GM18870 (cell line): ENCODE data around the gene SAMD4A.

Experiments used
- ATAC-seq: cut with Tn5 transposase; IDR thresholded peaks from one replicate; pipeline ENCODE4 v1.9.1; 2021; ENCODE audit warnings: moderate library complexity; ENCODE audit not compliant: unreplicated experiment

Gene SAMD4A

GRCh38 chr14:54675236-54676128 lies 108.6 kb downstream of the SAMD4A start:
- ATAC-seq, result no peak

- no peak for ATAC-seq
Observed at GRCh38 chr14:54676812-54677708, 110.1 kb downstream of the SAMD4A start.

DNA sequence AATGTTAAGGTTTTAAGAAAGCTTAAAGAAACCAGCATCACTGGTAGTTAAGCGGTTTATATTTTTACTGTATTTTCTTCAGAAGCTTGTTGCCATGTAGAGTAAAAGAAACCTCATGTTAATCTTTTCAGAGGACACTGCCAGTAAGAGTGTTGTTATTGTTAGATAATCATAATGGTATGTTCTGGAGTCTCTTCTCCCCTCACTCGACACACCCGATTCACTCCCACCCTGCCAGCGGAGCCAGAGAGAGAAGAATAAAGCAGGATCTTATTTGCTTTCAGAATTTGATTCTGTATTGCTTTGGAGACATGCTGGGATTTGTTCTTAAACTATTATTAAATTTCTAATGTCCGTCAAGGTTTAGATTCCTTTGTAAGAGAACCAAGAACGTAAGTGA lies 113.7 kb downstream of the SAMD4A start:
- ATAC-seq, result no peak

GRCh38 chr14:54681811-54682261 lies 114.9 kb downstream of the SAMD4A start:
- no peak for ATAC-seq

DNA sequence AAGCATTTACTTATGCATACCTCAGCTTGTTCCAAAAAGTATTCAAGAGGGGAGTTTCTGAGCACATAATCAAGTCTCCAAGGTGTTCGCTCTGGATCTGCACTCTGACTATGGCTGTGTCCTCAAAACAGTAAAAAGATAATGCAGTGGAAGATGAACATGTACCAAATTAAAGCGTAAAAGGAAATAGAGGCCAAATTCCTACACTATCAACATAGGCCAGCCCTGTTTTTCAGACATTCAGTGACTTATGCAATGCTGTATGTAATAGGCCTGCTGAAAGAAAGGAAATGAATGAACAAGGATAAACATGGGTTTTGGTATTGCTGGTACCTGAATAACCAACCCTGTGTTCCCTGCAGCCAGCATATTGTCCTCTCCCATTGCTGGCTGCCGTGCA lies 115.7 kb downstream of the SAMD4A start:
- ATAC-seq, result no peak

- no peak for ATAC-seq
Observed at GRCh38 chr14:54683882-54684794, 117.2 kb downstream of the SAMD4A start.

DNA sequence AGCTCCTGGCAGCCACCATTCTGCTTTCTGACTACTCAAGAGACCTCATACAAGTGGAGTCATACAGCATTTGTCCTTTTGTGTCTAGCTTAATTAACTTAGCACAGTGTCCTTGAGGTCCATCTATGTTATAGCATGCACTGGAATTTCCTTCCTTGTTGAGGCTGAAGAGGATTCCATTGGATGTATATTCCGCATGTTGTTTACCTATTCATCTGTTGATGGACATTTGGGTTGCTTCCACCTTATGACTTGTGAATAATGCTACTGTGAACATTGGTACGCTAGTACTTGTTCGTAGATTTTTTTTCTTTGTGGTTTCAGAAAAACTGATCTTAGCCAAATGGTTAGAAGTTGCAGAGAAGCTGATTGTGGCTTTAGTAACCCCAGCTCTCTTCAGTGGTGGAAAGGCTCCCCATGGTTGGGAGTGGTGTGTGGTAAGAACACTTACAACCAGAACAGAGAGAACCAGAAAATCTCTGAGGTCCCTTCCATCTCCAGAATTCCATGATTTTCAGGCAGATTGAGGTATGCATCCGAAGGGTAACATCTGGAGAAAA lies 118.4 kb downstream of the SAMD4A start:
- no peak for ATAC-seq

DNA sequence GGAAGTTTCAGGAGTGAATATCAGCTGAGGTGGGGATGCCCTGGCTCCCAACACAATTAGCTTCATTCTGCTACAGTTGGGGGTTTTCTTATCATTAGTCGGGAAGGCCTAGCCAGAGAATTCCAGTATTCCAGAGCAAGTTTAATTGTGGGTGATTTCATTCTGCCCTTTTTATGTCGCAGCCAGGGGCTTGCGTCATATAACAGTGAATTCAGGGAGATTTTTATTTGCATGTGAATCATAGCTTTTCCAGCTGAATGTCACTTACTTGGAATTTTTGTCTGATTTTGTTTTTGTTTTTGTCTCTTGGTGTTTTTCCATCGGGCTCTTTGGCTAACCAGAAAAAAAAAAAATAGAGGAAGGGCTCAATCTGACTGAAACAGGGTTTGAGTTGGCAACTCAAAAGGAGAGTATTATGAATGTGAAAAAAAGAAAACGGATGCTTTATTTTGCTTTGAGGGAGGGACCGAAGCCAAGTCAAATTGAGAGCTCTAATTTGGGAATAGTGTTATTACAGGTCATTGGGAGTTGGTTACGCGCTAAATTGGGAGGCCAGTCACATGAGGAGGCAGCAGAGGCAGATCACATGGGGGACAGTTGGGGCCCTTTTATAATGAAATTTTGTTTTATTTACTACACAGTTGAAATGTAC lies 119.4 kb downstream of the SAMD4A start:
- ATAC-seq, result no peak

- ATAC-seq, result no peak
Observed at GRCh38 chr14:54686871-54687749, 120.2 kb downstream of the SAMD4A start.

- no peak for ATAC-seq
Observed at GRCh38 chr14:54687750-54688119, 120.8 kb downstream of the SAMD4A start.

GRCh38 chr14:54688229-54688628 lies 121.3 kb downstream of the SAMD4A start:
- ATAC-seq, result no peak

DNA sequence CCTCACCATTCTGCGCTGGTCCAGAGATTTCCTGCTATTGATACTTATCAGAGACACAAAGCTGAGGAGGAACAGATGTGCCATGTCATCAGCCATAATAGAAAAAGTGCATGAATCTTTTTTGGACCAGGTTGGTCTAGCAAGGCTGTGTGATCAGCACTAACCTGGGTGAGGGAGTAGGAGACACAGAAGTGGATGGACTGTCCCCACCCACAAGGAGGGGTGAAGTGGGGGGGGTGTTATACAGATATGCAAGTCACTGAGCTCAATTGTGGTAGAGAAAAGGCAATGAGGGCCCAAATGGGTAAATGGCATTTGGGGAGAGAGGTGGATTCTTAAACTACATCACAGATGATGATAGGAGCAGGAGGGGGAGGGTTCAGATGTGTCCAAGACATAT lies 123.0 kb downstream of the SAMD4A start:
- no peak for ATAC-seq

GRCh38 chr14:54690887-54691286 lies 124.0 kb downstream of the SAMD4A start:
- no peak for ATAC-seq

DNA sequence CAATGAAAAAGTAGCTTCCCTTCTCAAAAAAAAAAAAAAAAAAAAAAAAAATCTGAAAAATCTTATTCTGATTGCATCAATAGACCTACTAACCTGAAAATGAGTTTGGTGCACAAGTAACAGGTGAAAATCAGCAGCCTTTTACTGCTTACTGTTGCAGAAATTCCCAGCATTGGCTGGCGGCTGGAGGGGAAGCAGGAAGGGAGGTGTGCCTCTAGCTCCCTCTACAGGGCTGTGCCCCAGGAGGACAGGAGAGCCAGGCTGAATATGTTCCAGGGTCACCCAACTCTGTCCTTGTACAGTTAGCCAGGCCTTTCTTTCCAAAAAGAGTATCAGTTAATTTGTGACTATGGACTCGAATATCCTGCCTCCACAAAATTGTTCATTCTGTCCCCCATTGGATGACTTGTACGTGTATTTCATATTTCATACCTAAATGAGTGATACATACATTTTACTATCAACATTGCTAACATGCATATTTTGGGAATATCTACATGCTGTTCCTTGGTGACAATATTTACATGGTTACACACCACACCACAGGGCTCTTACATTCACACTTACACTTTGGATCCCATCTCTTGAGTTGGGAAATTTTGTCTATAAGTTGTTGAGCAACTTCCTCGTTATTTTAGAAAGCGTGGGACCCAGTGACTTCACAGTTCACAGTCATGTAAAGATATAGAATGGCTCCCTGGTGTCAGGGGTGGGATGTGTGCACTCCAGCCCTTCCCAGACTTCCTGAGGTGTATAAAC lies 124.8 kb downstream of the SAMD4A start:
- no peak for ATAC-seq

DNA sequence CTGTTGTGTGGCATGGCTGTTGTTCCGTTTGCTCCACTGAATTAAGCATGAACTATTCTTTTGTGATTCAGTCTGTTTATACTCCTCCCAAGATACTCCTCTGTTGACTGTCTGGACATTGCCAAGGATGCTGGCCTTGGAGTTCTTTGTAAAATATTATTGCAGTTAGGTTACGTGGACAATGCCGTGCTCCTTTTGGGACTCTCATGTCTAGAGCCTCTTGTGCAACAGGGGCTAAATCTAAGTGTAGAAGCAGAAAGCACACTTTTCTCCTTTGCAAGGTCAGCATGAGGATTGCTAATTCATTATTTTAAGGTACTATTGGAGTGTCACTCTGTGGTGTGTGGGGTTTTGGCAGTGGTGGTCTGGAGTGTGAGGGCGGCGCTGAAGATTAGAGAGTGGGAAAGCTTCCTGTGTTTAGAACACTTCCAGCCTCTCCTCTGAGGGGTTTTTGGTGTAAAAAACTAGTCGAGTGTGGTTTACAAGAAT lies 125.4 kb downstream of the SAMD4A start:
- ATAC-seq, result no peak

DNA sequence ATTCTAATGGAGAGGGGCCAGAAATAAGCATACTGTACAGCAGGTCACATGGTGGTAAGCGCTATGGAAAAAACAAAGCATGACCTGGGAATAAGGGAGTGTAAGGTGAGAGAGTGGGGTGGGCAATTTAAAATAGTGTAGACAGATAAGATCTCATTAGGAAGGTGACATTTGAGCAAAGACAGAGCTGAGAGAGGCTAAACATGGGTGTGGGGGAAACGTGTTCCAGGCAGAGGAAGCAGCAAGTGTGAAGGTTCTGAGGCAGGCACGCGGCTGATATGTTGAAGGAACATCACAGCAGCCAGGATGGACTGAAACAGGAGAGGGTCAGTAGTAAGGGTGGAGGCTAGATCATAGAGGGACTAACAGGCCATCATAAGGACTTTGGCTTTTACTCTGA lies 126.8 kb downstream of the SAMD4A start:
- ATAC-seq, result no peak

DNA sequence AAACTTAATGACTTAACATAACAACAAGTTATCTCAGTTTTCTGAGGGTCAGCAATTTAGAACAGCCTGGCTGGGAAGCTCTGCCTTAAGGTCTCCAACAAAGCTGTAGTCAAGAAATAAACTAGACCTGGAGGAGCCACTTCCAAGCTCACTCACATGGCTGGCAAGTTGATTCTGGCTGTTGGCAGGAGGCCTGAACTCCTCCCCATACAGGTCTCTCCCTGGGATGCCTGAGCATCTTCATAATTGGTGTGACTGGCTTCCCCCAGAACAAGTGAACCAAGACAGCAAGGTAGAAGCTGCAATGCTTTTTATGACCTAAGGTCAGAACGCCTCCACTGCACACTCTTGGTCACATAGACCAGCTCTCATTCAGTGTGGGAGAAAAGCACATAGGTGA lies 128.3 kb downstream of the SAMD4A start:
- ATAC-seq, result no peak

- ATAC-seq, result no peak
Observed at GRCh38 chr14:54697001-54697400, 130.1 kb downstream of the SAMD4A start.
